H9 (cell line): ENCODE results near the gene FGB. TPM values are rescaled to one million over a fixed set of nuclear protein-coding genes. Genes with fewer than 3 reads are reported as not detected.

Experiments
- DNase-seq: peaks from one replicate; pipeline ENCODE4 v3.0.0-alpha.2; 2017
- H2AFZ ChIP-seq: one replicate; pipeline ENCODE4 v1.6.1; 2013; ENCODE audit warnings: mild to moderate bottlenecking, low read length, control low read depth, moderate library complexity
- H2AK5ac ChIP-seq: 2 replicates; pipeline ENCODE4 v1.6.1; 2013; ENCODE audit warnings: low read length, control low read depth, mixed read lengths; ENCODE audit not compliant: insufficient read length
- H2BK120ac ChIP-seq: one replicate; pipeline ENCODE4 v1.6.1; 2013; ENCODE audit warnings: low read depth, mild to moderate bottlenecking, low read length, control low read depth, inconsistent platforms; ENCODE audit not compliant: poor library complexity, severe bottlenecking
- H2BK12ac ChIP-seq: 2 replicates; pipeline ENCODE4 v1.6.1; 2013; ENCODE audit warnings: low read length, control low read depth, mixed read lengths, low read depth; ENCODE audit not compliant: insufficient read length
- H2BK15ac ChIP-seq: 2 replicates; pipeline ENCODE4 v1.6.1; 2013; ENCODE audit warnings: low read depth, low read length, control low read depth
- H2BK20ac ChIP-seq: one replicate; pipeline ENCODE4 v1.6.1; 2013; ENCODE audit warnings: low read depth, mild to moderate bottlenecking, low read length, control low read depth, inconsistent platforms; ENCODE audit not compliant: poor library complexity, severe bottlenecking
- H2BK5ac ChIP-seq: 2 replicates; pipeline ENCODE4 v1.6.1; 2013; ENCODE audit warnings: low read length, control low read depth, mixed read lengths; ENCODE audit not compliant: insufficient read length
- H3K14ac ChIP-seq: 2 replicates; pipeline ENCODE4 v1.6.1; 2013; ENCODE audit warnings: low read length, control low read depth; ENCODE audit not compliant: insufficient read depth
- H3K18ac ChIP-seq: 2 replicates; pipeline ENCODE4 v1.6.1; 2013; ENCODE audit warnings: low read depth, mild to moderate bottlenecking, mixed read lengths, low read length, control low read depth; ENCODE audit not compliant: insufficient read length
- H3K23ac ChIP-seq: 2 replicates; pipeline ENCODE4 v1.6.1; 2013; ENCODE audit warnings: low read length, control low read depth, mixed read lengths, low read depth; ENCODE audit not compliant: insufficient read length
- H3K23me2 ChIP-seq: 2 replicates; pipeline ENCODE4 v1.6.1; 2013; ENCODE audit warnings: low read depth, mild to moderate bottlenecking, mixed read lengths, low read length, control low read depth; ENCODE audit not compliant: insufficient read length, poor library complexity, severe bottlenecking
- H3K27ac ChIP-seq: 2 replicates; pipeline ENCODE4 v1.5.1; 2013; ENCODE audit warnings: low read length, control low read depth, mixed read lengths, low read depth; ENCODE audit not compliant: insufficient read length
- H3K27me3 ChIP-seq: 2 replicates; pipeline ENCODE4 v1.6.1; 2013; ENCODE audit warnings: low read length, control low read depth, inconsistent platforms; ENCODE audit not compliant: insufficient read depth
- H3K4ac ChIP-seq: 2 replicates; pipeline ENCODE4 v1.6.1; 2013; ENCODE audit warnings: low read depth, mild to moderate bottlenecking, control low read depth, inconsistent platforms, low read length, moderate library complexity
- H3K4me1 ChIP-seq: 2 replicates; pipeline ENCODE4 v1.6.1; 2013; ENCODE audit warnings: low read length, control low read depth, inconsistent platforms; ENCODE audit not compliant: insufficient read depth
- H3K4me2 ChIP-seq: 2 replicates; pipeline ENCODE4 v1.6.1; 2013; ENCODE audit warnings: low read length, control low read depth, mixed read lengths; ENCODE audit not compliant: insufficient read length, insufficient read depth
- H3K56ac ChIP-seq: 2 replicates; pipeline ENCODE4 v1.6.1; 2013; ENCODE audit warnings: low read depth, mild to moderate bottlenecking, mixed read lengths, low read length, control low read depth; ENCODE audit not compliant: insufficient read length
- H3K79me1 ChIP-seq: 2 replicates; pipeline ENCODE4 v1.6.1; 2013; ENCODE audit warnings: low read depth, mild to moderate bottlenecking, moderate library complexity, low read length, control low read depth, inconsistent platforms; ENCODE audit not compliant: insufficient read depth, poor library complexity, severe bottlenecking
- H3K79me2 ChIP-seq: 2 replicates; pipeline ENCODE4 v1.6.1; 2013; ENCODE audit warnings: low read length, control low read depth, inconsistent platforms; ENCODE audit not compliant: insufficient read depth
- H3K9ac ChIP-seq: 2 replicates; pipeline ENCODE4 v1.6.1; 2013; ENCODE audit warnings: low read length, control low read depth, mixed read lengths; ENCODE audit not compliant: insufficient read length; ENCODE audit errors: extremely low read depth
- H3K9me3 ChIP-seq: one replicate; pipeline ENCODE4 v1.6.1; 2013; ENCODE audit warnings: low read depth, low read length, inconsistent platforms; ENCODE audit not compliant: control insufficient read depth
- H3T11ph ChIP-seq: one replicate; pipeline ENCODE4 v1.6.1; 2013; ENCODE audit warnings: mild to moderate bottlenecking, low read length, control low read depth, inconsistent platforms
- H4K20me1 ChIP-seq: one replicate; pipeline ENCODE4 v1.6.1; 2013; ENCODE audit not compliant: control insufficient read depth, insufficient read length, insufficient read depth
- H4K5ac ChIP-seq: 2 replicates; pipeline ENCODE4 v1.6.1; 2013; ENCODE audit warnings: low read depth, mild to moderate bottlenecking, mixed read lengths, low read length, control low read depth; ENCODE audit not compliant: insufficient read length
- H4K8ac ChIP-seq: replicated peaks from 2 replicates; pipeline ENCODE4 v1.6.1; 2013; ENCODE audit warnings: low read length, control low read depth, mixed read lengths, low read depth; ENCODE audit not compliant: insufficient read length
- H4K91ac ChIP-seq: 2 replicates; pipeline ENCODE4 v1.6.1; 2013; ENCODE audit warnings: low read depth, mild to moderate bottlenecking, moderate library complexity, mixed read lengths, low read length, control low read depth; ENCODE audit not compliant: insufficient read length
- H3K27ac Mint-ChIP-seq, 3 experiments: 2 replicates in 2 of 3; 3 replicates in 1 of 3; pipeline ENCODE4 v1.8.0; 2020 to 2021; ENCODE audit warnings: mixed read lengths in 3 of 3, mild to moderate bottlenecking in 1 of 3, moderate library complexity in 1 of 3
- H3K27me3 Mint-ChIP-seq: 2 replicates; pipeline ENCODE4 v1.8.0; 2021; ENCODE audit warnings: low read depth, mild to moderate bottlenecking, moderate library complexity, mixed read lengths
- H3K36me3 Mint-ChIP-seq, 3 experiments: 2 replicates in 2 of 3; 3 replicates in 1 of 3; pipeline ENCODE4 v1.8.0; 2020 to 2021; ENCODE audit warnings: low read depth in 3 of 3, mixed read lengths in 3 of 3; ENCODE audit not compliant: insufficient read depth in 1 of 3
- H3K4me1 Mint-ChIP-seq, 2 experiments: 2 replicates each; pipeline ENCODE4 v1.8.0; 2020; ENCODE audit warnings: mixed read lengths in 2 of 2
- H3K4me3 Mint-ChIP-seq, 2 experiments: 2 replicates in 1 of 2; 3 replicates in 1 of 2; pipeline ENCODE4 v1.8.0; 2020 to 2021; ENCODE audit warnings: mild to moderate bottlenecking in 2 of 2, mixed read lengths in 2 of 2, moderate library complexity in 1 of 2
- H3K9me3 Mint-ChIP-seq, 2 experiments: 2 replicates in 1 of 2; 3 replicates in 1 of 2; pipeline ENCODE4 v1.8.0; 2020; ENCODE audit warnings: mild to moderate bottlenecking in 2 of 2, mixed read lengths in 2 of 2, moderate library complexity in 1 of 2
- CTCF ChIP-seq: fragments of 200-600 bp; sonication (generic); conservative IDR thresholded peaks from 3 replicates; pipeline ENCODE4 v1.8.0; 2021; ENCODE audit warnings: antibody characterized with exemption, mild to moderate bottlenecking
- WGBS: extraction: QIAGEN DNeasy Blood & Tissue Kit; methylation state at CpG from one replicate; pipeline ENCODE4 v1.1.7; 2013; ENCODE audit warnings: missing lambda C conversion rate, low lambda C conversion rate, mixed read lengths; ENCODE audit not compliant: insufficient read length; ENCODE audit errors: extremely low coverage; 5-methylcytosine and 5-hydroxymethylcytosine counted together
- total RNA-seq: library from RNA; stranded (reverse); gene quantifications from 2 replicates; pipeline ENCODE4 v1.2.1, GENCODE V29; 2021

FGB gene
- total RNA-seq, 1 experiment from 2014 or later = not detected

DNA sequence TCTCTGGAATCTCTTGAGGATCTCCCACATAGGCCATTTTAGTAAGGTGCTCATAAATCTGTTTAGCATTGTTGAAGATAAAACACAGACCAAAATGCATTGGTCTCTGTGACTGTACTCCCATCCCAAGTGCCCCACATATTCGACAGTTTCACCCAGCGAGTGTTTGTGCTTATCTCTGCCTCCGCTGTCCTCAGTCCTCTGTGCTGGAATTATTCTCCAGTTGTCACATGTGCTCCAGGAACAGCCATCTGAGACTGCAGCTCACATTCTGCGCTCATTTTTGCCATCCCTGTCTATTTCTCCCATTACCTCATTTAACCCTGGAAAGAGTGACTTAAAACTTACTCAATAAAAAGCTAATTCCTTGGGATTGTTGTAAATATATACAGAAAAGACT lies 43.6 kb upstream of the FGB start:
- Histone ChIP-seq H3K18ac (no peak overlapping the region), H2BK5ac (no peak overlapping the region), H2BK20ac (no peak overlapping the region), H2AK5ac (no peak overlapping the region), H2BK15ac (no peak overlapping the region), H3K14ac (no peak overlapping the region), H3K9me3 (no peaks in the 10 kb centered on the region), H4K20me1 (no peaks in the 10 kb centered on the region), H3K79me1 (no peaks in the 10 kb centered on the region), H3K27me3 (no peaks in the 10 kb centered on the region), H3K79me2 (no peaks in the 10 kb centered on the region), H3K4ac (no peak overlapping the region), H4K8ac (no peak overlapping the region), H4K5ac (no peak overlapping the region), H3T11ph (no peak overlapping the region), H3K56ac (no peak overlapping the region), H3K9ac (no peak overlapping the region), H3K4me2 (no peak overlapping the region), H2AFZ (no peak overlapping the region), H4K91ac (no peak overlapping the region), H2BK120ac (no peak overlapping the region), H3K23me2 (no peaks in the 10 kb centered on the region), H3K23ac (no peak overlapping the region), H2BK12ac (no peak overlapping the region), H3K27ac (no peak overlapping the region), H3K4me1 (no peaks in the 10 kb centered on the region)
- Mint-ChIP-seq H3K4me3 (no peak overlapping the region), H3K27me3 (no peaks in the 10 kb centered on the region; the same call in 1 of the 2 replicates), H3K9me3 (no peaks in the 10 kb centered on the region), H3K36me3 (no peaks in the 10 kb centered on the region), H3K4me1 (no peaks in the 10 kb centered on the region), H3K27ac (no peak overlapping the region)
- no peak for TF ChIP-seq CTCF
- DNase-seq = no peak
- WGBS = no CpG with 5 or more reads among the region's 4 CpGs
